GM13977 (cell line): ENCODE results near the gene DNHD1.

ENCODE experiments used
- DNase-seq: peaks from one replicate; pipeline ENCODE4 v3.0.0; 2012; ENCODE audit warnings: low spot score
- CTCF ChIP-seq: IDR thresholded peaks from 2 replicates; pipeline ENCODE4 v1.5.1; 2012; ENCODE audit warnings: mild to moderate bottlenecking, control low read depth; ENCODE audit not compliant: insufficient read depth; ENCODE audit errors: extremely low read depth, missing control alignments
- in situ Hi-C: fragments of 300-500 bp; cut with MboI; formaldehyde crosslinking; loops from one replicate; pipeline ENCODE4 v1.12.0; 2022; ENCODE audit warnings: low sequenced_read_pairs, low pct_unique_long_range_greater_than_20kb, mixed read lengths, inconsistent platforms; ENCODE audit not compliant: unreplicated experiment

DNHD1 gene

DNA sequence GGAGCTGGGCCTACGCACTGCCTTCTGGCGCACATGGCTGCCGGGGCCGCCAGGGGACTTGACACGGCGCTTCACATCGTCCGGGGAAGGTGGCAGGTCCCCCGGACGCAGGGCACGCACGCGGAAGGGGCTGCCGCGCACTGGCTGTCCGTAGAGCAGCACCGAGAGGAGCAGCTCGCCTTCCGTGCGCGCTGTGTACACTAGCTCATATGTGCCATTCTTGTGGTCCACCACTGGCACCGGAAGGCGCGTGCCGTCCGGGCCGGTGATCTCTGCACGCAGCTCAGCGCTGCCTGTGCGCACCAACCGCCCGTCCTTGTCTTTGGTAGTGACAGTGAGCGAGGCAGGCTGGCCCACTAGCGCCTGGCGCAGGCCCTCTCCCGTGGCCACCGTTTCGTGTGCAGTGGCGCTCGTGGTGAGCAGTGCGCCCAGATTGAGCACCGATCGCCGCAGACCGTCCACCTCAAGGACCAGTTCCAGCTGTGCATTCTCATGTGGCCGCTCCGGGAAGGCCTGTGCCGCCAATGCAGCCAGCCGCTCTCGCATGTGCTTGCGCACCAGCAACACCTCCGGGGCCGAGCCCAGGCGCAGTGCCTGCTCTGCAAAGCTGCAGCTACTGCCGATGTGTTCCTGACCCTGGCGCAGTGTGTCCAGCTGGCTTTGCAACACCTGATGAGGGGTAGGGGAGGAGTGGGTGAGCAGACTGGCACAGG is 40.6 kb upstream of the DNHD1 start:
- in situ Hi-C loops, result no loop called here
- no peak for DNase-seq
- no peak for TF ChIP-seq CTCF

DNA sequence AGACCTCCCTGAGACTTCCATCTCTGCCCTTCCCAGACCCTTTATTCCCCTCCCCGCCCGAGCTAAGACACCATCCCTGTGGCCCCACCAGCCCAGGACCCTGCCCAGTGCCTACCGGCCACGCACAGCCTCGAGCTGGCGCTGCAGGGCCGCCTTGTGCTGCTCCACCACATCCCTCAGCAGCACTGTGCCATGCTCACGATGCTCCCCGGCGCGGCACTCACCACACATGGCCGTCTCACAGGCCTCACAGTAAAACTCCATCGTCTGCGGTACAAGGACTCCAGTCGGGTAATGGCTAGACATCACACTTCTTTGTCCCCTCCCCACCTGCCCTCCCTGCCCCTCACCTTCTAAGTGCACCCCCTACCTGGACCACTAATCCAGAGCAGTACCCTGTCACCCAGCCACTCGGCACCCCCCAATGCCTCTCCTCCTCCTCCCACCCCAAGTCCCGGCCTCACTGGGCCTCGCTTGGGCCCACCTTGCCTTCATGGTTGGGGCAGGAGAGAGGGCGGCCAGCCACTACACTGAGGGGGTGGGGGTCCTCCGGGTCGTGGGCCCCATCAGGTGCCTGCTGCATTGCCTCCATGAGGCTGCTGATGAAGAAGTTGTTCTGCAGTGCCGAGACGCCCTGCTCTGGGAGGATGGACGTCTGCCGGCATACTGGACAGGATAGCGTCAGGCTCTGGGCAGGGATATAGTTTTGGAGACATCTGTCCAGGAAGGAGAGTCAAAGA is 39.3 kb upstream of the DNHD1 start:
- DNase-seq, result no peak
- in situ Hi-C loops, result no loop called here
- TF ChIP-seq CTCF, result no peak

GRCh38 chr11:6458352-6459098 is 38.6 kb upstream of the DNHD1 start:
- no peak for TF ChIP-seq CTCF
- no peak for DNase-seq
- in situ Hi-C loops, result no loop called here

GRCh38 chr11:6459099-6459450 is 38.0 kb upstream of the DNHD1 start:
- in situ Hi-C loops, result no loop called here

GRCh38 chr11:6468712-6469495 is 28.2 kb upstream of the DNHD1 start:
- in situ Hi-C loops, result no loop called here
- TF ChIP-seq CTCF, result no peak
- DNase-seq, result peak; percentile 88

More at GRCh38 chr11:6459099-6459450, 38.0 kb upstream of the DNHD1 start:
- no peak for DNase-seq
- no peak for TF ChIP-seq CTCF

DNA sequence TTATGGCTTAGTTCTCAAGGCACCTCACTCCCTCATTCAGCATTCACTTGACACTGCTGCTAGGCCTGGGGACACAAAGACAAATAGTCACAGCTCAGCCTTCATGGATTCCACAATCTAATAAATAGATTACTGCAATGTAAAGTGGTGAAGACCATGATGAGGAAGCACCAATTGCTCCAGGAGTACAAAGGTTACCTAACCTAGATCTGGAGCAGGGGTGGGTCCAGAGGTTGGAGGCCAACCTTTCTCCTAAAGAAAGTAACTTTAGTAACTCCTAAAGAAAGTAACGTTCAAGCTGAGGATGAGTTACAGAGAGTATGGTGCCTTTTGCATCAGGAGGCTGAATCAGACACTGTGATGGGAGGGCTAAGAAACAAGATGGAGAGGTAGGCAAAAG is 27.5 kb upstream of the DNHD1 start:
- no peak for TF ChIP-seq CTCF
- in situ Hi-C loops, result no loop called here
- DNase-seq, result no peak
